DMS53 treated with DMSO at 0.1 percent for 48 hours (cell line): ENCODE measurements around the gene NLRP12.
"Not testable (repeated sequence)": the region's sequence is repeated elsewhere in the genome, so short reads cannot be mapped to it uniquely, and the experiment has no call there.

ENCODE experiments used
- DNase-seq: peaks from one replicate; lab custom pipeline; 2025; ENCODE audit not compliant: unreplicated experiment; lab: John Stamatoyannopoulos, UW

NLRP12 gene

GRCh38 chr19:53824134-53824611 lies at the start of gene NLRP12:
Gene NLRP12, minus strand, starts transcription at chr19:53824314. Its CDS starts 140 bp downstream, at chr19:53824174.
- DNase-seq = no peak

GRCh38 chr19:53872762-53873161 lies 48.6 kb upstream of the NLRP12 start:
- DNase-seq = no peak

GRCh38 chr19:53871454-53871853 lies 47.3 kb upstream of the NLRP12 start:
- DNase-seq = no peak

- no peak for DNase-seq
Observed at GRCh38 chr19:53870485-53870844, 46.4 kb upstream of the NLRP12 start.

GRCh38 chr19:53869805-53870484 lies 45.8 kb upstream of the NLRP12 start:
- DNase-seq = not testable (repeated sequence)

- no peak for DNase-seq
Observed at GRCh38 chr19:53868892-53869804, 45.0 kb upstream of the NLRP12 start.

GRCh38 chr19:53868091-53868891 lies 44.2 kb upstream of the NLRP12 start:
- no peak for DNase-seq

GRCh38 chr19:53867225-53868090 lies 43.3 kb upstream of the NLRP12 start, which contains the start of gene MYADM:
Gene MYADM, plus strand, starts transcription at chr19:53867883. Its CDS starts 5,647 bp downstream, at chr19:53873530.
- DNase-seq = no peak

- DNase-seq = no peak
Observed at GRCh38 chr19:53866865-53867224, 42.7 kb upstream of the NLRP12 start.

GRCh38 chr19:53865918-53866864 lies 42.1 kb upstream of the NLRP12 start:
- DNase-seq = no peak

- DNase-seq = no peak
Observed at GRCh38 chr19:53865523-53865917, 41.4 kb upstream of the NLRP12 start.

GRCh38 chr19:53864308-53864836 lies 40.3 kb upstream of the NLRP12 start:
- DNase-seq = no peak

GRCh38 chr19:53853707-53854106 lies 29.6 kb upstream of the NLRP12 start:
- no peak for DNase-seq

- DNase-seq = no peak
Observed at GRCh38 chr19:53849237-53849676, 25.1 kb upstream of the NLRP12 start.

- no peak for DNase-seq
Observed at GRCh38 chr19:53847555-53847954, 23.4 kb upstream of the NLRP12 start.

- no peak for DNase-seq
Observed at GRCh38 chr19:53844849-53845246, 20.7 kb upstream of the NLRP12 start.

GRCh38 chr19:53840914-53841313 lies 16.8 kb upstream of the NLRP12 start:
- not testable (repeated sequence) for DNase-seq

- not testable (repeated sequence) for DNase-seq
Observed at GRCh38 chr19:53840241-53840640, 16.1 kb upstream of the NLRP12 start.

- not testable (repeated sequence) for DNase-seq
Observed at GRCh38 chr19:53838446-53838845, 14.3 kb upstream of the NLRP12 start.
